Mucosa of gallbladder (tissue), 1 donor: ENCODE results near the gene EIF5A. TPM values are rescaled to one million over a fixed set of nuclear protein-coding genes. Genes with fewer than 3 reads are reported as not detected.

Experiments used
- DNase-seq: peaks from one replicate; pipeline ENCODE4 v3.0.0-alpha.2; 2020; ENCODE audit warnings: low spot score
- total RNA-seq: library from RNA; stranded (reverse); gene quantifications from one replicate; pipeline ENCODE4 v1.2.1, GENCODE V29; 2021
- donor health status: DM: no; HTN: no; CAD: no.

Gene EIF5A
- total RNA-seq, 1 donor from 2014 or later, result 233 TPM

- DNase-seq, result no peak
Measured at GRCh38 chr17:7355573-7355972, 48.1 kb downstream of the EIF5A start.

GRCh38 chr17:7356072-7356549, 48.7 kb downstream of the EIF5A start:
- peak; percentile 76 for DNase-seq

- no peak for DNase-seq
Measured at GRCh38 chr17:7356756-7357155, 49.3 kb downstream of the EIF5A start.

GRCh38 chr17:7357381-7357780, 50.0 kb downstream of the EIF5A start:
- DNase-seq, result no peak

GRCh38 chr17:7361906-7362305, 54.5 kb downstream of the EIF5A start:
- DNase-seq, result no peak

Other genes starting within 250 kb of the EIF5A start
- 8.3 TPM for gene CLEC10A, start 227.4 kb upstream of the EIF5A start, total RNA-seq
- 45.5 TPM for gene ASGR2, start 192.8 kb upstream of the EIF5A start, total RNA-seq
- 5.0 TPM for gene ASGR1, start 128.3 kb upstream of the EIF5A start, total RNA-seq
- gene DLG4, start 87.8 kb upstream of the EIF5A start, total RNA-seq, result 36.5 TPM
- 914 TPM for gene ACADVL, start 87.7 kb upstream of the EIF5A start, total RNA-seq
- gene DVL2, start 73.1 kb upstream of the EIF5A start, total RNA-seq, result 60.9 TPM
- 32.3 TPM for gene PHF23, start 68.2 kb upstream of the EIF5A start, total RNA-seq
- gene GABARAP, start 65.2 kb upstream of the EIF5A start, total RNA-seq, result 587 TPM
- 107 TPM for gene CTDNEP1, start 55.9 kb upstream of the EIF5A start, total RNA-seq
- 47.9 TPM for gene ELP5, start 55.4 kb upstream of the EIF5A start, total RNA-seq
- gene CLDN7, start 45.1 kb upstream of the EIF5A start, total RNA-seq, result 248 TPM
- 7.6 TPM for gene SLC2A4, start 25.9 kb upstream of the EIF5A start, total RNA-seq
- gene YBX2, start 13.0 kb upstream of the EIF5A start, total RNA-seq, result 1.4 TPM
- 71.8 TPM for gene GPS2, start 7.7 kb downstream of the EIF5A start, total RNA-seq
- 50.3 TPM for gene NEURL4, start 21.7 kb downstream of the EIF5A start, total RNA-seq
- 24.2 TPM for gene ACAP1, start 28.9 kb downstream of the EIF5A start, total RNA-seq
- 15.3 TPM for gene KCTD11, start 44.5 kb downstream of the EIF5A start, total RNA-seq
- not detected for gene TMEM95, start 47.5 kb downstream of the EIF5A start, total RNA-seq
- gene TNK1, start 73.5 kb downstream of the EIF5A start, total RNA-seq, result 11.7 TPM
- gene PLSCR3, start 86.9 kb downstream of the EIF5A start, total RNA-seq, result 39.7 TPM
- 67.5 TPM for gene TMEM256, start 96.5 kb downstream of the EIF5A start, total RNA-seq
- gene NLGN2, start 100.2 kb downstream of the EIF5A start, total RNA-seq, result 35.2 TPM
- gene SPEM1, start 112.7 kb downstream of the EIF5A start, total RNA-seq, result not detected
- not detected for gene SPEM2, start 118.0 kb downstream of the EIF5A start, total RNA-seq
- gene SPEM3, start 121.2 kb downstream of the EIF5A start, total RNA-seq, result not detected
- gene TMEM102, start 127.8 kb downstream of the EIF5A start, total RNA-seq, result 14.3 TPM
- gene FGF11, start 131.9 kb downstream of the EIF5A start, total RNA-seq, result 2.7 TPM
- 10.0 TPM for gene CHRNB1, start 137.4 kb downstream of the EIF5A start, total RNA-seq
- 82.8 TPM for gene ZBTB4, start 172.0 kb downstream of the EIF5A start, total RNA-seq
- not detected for gene SLC35G6, start 173.8 kb downstream of the EIF5A start, total RNA-seq
- 133 TPM for gene POLR2A, start 176.7 kb downstream of the EIF5A start, total RNA-seq
- gene TNFSF12, start 241.4 kb downstream of the EIF5A start, total RNA-seq, result 81.5 TPM